ENCODE measurements around the gene SRRM3. TPM values are rescaled to one million over a fixed set of nuclear protein-coding genes. Genes with fewer than 3 reads are reported as not detected.
A peak's percentile ranks its signal among the peaks of the same experiment; 100 is the strongest.
"Not testable (repeated sequence)": the region's sequence is repeated elsewhere in the genome, so short reads cannot be mapped to it uniquely, and the experiment has no call there.

Gene SRRM3
- total RNA-seq, 1 donor from 2014 or later: 1.3 TPM

GRCh38 chr7:76290847-76291350, 89.2 kb downstream of the SRRM3 start:
- DNase-seq (ENCODE audit: low read depth in 2 of 2): not testable (repeated sequence)

DNA sequence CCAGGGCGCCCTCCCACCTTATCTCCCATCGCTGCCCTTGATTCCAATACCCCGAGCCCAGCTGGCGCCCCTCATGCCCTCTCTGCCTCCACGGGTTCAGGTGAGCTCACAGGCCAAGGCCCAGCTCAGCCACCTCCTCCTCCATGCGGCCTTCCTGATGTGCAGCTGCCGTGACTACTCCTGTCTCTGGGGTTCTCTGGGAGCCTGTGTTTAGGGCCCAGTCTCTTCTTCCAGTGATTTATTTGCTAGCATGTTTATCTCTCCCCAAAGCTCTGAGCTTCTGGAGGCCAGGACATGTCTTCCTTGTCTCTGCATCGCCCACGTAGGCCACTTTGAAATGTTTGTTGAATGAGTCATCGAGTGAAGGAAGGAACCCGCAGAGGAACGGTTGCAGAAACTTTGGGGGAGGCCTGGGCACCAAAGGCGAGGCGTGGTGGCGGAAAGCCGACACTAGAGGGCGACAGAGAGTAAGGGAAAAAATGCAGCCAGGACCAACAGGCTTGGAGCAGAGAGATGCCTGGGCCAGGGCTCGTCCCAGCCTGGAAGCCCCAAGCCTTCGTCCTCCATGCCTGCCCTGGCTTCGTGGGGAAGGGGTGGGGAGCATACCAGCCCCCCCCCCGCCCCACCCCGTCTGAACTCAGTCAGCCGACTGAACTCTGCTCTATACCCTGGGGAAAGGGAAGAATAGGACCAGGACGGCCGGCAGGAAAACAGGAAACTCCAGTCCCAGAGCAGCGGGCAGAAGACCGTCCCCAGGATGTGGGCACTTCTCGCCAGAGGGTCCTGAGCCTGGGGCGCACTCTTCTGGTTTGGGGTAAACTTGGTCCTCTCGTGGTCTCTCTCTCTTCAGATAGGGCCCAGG, 89.9 kb downstream of the SRRM3 start:
- DNase-seq (ENCODE audit: low read depth in 2 of 2): peak; percentile 95 to 98

DNA sequence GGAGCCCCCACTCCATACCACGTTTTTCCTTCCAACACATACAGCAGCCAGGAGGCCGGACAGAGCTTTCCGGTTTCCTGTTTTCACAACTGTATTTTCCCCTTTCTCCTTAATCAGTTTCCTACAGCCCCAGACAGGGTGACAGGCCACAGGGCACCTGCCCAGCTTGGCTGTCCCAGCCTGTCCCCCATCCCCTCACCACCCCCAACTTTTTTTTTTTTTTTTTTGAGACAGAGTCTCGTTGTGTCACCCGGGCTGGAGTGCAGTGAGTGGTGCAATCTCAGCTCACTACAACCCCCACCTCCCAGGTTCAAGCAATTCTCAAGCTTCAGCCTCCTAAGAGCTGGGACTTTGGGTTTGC, 90.5 kb downstream of the SRRM3 start:
- peak; percentile 98 to 99 for DNase-seq (ENCODE audit: low read depth in 2 of 2)

GRCh38 chr7:76292911-76293310, 91.2 kb downstream of the SRRM3 start:
- not testable (repeated sequence) for DNase-seq (ENCODE audit: low read depth in 2 of 2)

DNA sequence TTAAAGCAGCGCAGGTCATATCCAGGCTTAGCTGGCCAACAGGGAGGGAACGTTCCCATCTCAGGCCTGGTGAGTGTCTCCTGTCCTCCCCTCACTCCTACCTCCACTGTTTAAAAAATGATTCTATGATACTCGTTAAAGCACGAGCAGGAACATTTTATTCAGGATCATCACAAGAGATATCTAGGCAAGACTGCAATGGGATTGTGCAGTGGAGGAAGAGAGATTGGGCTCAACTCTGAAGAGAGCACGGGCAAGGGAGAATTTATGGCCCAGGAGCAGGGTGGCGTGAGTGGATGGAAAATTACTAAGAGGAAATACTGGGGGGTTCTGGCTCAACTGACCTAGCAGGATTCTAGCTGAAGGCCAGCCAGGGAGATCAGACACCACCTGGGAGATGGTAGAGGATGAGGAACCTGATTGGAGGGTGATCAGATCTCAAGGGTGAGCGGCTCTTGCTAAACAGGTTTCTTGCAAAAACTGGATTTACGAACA, 91.8 kb downstream of the SRRM3 start:
- peak in 1 of 2 donors; percentile 64 for DNase-seq (ENCODE audit: low read depth in 2 of 2)

GRCh38 chr7:76294344-76295024, 92.8 kb downstream of the SRRM3 start:
- peak in 1 of 2 donors; percentile 92 for DNase-seq (ENCODE audit: low read depth in 2 of 2)

DNA sequence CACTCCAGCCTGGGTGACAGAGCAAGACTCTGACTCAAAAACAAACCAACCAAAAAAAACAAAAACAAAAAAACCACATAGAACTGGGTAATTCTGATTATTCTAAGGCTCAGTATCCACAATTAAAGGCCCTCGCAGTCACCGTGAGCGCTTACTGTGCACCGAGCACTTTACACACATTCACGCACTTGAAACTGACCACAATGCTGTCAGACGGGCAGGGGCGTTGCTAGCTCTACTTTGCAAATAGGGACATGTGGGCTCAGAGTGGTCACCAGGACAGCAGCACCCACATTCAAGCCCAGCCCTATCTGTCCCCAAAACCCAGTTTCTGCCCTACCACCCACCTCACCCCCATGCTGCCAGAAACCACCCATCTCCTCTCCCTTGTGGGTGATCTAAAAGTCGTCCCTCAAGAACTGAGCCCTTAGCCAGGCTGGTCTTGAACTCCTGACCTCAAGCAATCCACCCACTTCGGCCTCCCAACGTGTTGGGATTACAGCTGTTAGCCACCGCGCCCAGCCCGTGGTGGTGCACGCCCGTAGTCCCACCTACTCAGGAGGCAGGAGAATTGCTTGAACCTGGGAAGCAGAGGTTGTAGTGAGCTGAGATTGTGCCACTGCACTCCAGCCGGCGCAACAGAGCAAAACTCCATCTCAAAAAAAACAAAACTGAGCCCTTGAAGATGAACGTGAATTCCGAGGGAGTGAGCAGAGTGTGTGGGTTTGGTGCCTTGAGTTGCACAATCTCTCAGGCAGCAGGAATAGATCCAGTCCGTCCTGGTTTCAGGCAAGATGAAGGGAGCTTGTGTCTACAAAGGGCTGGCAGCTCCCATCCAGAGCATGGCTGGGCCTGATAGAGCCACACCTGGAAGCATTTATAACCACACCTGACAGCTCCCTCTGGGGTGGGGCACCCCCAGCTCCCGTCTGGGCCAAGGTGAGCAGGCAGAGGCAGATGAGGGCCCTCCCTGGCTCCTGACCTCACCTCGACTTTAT, 95.3 kb downstream of the SRRM3 start:
- no peak for DNase-seq (ENCODE audit: low read depth in 2 of 2)

DNA sequence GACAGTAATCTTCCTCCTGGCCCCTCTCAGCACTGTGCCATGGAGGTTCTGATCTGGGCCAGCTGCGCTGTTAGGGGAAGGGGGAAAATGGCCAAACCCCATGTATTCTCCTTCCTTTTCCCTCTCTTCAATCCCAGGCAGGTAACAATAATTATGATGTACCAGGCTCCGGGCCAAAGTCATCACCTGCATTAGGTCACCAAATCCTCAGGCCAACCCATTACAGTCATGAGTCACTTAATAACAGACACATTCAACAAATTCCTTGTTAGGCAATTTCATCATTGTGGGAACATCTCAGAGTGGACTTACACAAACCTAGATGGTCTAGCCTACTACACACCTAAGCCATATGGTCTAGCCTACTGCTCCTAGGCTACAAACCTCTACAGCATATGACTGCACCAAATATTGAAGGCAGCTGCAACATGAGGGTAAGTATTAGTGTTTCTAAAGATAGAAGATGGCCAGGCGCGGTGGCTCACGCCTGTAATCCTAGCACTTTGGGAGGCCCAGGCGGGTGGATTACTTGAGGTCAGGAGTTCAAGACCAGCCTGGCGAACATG, 98.6 kb downstream of the SRRM3 start:
- DNase-seq (ENCODE audit: low read depth in 2 of 2): peak in 1 of 2 donors; percentile 70

DNA sequence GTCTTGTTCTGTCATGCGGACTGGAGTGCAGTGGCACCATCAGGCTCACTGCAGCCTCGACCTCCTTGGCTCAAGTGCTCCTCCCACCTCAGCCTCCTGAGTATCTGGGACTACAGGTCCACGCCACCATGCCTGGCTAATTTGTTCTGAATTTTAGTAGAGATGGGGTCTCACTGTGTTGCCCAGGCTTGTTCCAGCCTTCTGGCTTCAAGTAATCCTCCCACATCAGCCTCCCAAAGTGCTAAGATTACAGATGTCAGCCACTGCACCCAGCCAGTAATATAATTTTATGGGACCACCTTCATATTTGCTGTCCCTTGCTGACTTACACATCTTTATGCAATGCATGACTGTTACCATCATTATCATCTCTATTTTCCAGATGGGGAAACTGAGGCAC, 99.3 kb downstream of the SRRM3 start:
- DNase-seq (ENCODE audit: low read depth in 2 of 2): no peak

- DNase-seq (ENCODE audit: low read depth in 2 of 2): peak; percentile 83 to 97
Observed at GRCh38 chr7:76302347-76303201, 100.9 kb downstream of the SRRM3 start, which contains the start of gene HSPB1. HSPB1 (plus strand) TSS chr7:76302673; CDS start chr7:76302713, 40 bp downstream.

DNA sequence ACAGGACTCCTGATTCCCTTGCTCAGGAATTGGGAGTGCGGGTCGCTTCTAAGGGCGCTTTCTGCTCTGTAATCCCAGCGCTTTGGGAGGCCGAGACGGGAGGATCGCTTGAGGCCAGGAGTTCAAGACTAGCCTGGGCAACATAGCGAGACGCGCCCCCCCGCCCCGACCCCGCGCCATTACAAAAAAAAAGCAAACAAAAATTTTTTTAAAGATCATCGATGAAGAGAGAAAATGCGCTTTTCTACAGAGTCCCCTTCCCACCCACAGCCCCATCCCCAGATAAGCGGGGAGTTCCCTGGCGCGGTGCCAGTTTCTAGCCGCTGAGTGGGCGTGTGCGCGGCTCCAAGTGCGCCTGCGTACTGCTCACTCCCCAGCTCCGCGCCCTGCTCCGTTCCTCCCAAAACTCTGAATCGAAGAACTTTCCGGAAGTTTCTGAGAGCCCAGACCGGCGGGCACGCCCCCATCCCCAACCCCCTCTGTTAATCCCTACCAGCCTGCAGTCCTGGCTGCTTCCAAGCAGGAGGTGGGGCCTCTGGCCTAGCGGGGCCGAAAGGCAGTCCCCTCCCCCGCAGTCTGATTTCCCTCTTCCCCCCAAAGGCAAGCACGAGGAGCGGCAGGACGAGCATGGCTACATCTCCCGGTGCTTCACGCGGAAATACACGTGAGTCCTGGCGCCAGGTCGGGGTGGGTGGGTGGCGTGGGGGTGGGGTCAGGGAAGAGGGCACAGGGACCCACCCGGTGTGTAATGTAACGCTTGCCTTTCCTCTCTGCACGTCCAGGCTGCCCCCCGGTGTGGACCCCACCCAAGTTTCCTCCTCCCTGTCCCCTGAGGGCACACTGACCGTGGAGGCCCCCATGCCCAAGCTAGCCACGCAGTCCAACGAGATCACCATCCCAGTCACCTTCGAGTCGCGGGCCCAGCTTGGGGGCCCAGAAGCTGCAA, 101.8 kb downstream of the SRRM3 start:
- DNase-seq (ENCODE audit: low read depth in 2 of 2): peak; percentile 83 to 91

GRCh38 chr7:76304888-76305375, 103.2 kb downstream of the SRRM3 start:
- peak in 1 of 2 donors; percentile 34 for DNase-seq (ENCODE audit: low read depth in 2 of 2)

- not testable (repeated sequence) for DNase-seq (ENCODE audit: low read depth in 2 of 2)
Observed at GRCh38 chr7:76308874-76309273, 107.2 kb downstream of the SRRM3 start.

GRCh38 chr7:76309341-76310101, 107.8 kb downstream of the SRRM3 start:
- DNase-seq (ENCODE audit: low read depth in 2 of 2): not testable (repeated sequence)

- DNase-seq (ENCODE audit: low read depth in 2 of 2): peak in 1 of 2 donors; percentile 34
Observed at GRCh38 chr7:76310102-76310957, 108.6 kb downstream of the SRRM3 start.

DNA sequence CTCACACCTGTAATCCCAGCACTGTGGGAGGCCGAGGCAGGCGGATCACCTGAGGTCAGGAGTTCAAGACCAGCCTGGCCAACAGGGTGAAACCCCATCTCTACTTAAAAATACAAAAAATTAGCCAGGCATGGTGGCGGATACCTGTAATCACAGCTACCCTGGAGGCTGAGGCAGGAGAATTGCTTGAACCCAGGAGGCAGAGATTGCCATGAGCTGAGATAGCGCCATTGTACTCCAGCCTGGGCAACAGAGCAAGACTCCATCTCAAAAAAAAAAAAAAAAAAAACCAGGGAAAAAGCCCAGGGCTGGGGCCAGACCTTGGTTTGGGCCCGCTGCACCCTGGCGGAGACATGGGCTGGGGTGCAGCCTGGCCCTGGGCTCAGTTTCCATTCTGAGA, 110.1 kb downstream of the SRRM3 start:
- not testable (repeated sequence) for DNase-seq (ENCODE audit: low read depth in 2 of 2)

All from dermis microvascular lymphatic vessel endothelial cell (primary cell).